H9 (cell line): ENCODE results near the gene MX2. TPM values are rescaled to one million over a fixed set of nuclear protein-coding genes. Genes with fewer than 3 reads are reported as not detected.

Source experiments
- DNase-seq: peaks from one replicate; pipeline ENCODE4 v3.0.0-alpha.2; 2017
- H2AFZ ChIP-seq: one replicate; pipeline ENCODE4 v1.6.1; 2013; ENCODE audit warnings: mild to moderate bottlenecking, low read length, control low read depth, moderate library complexity
- H2AK5ac ChIP-seq: 2 replicates; pipeline ENCODE4 v1.6.1; 2013; ENCODE audit warnings: low read length, control low read depth, mixed read lengths; ENCODE audit not compliant: insufficient read length
- H2BK120ac ChIP-seq: one replicate; pipeline ENCODE4 v1.6.1; 2013; ENCODE audit warnings: low read depth, mild to moderate bottlenecking, low read length, control low read depth, inconsistent platforms; ENCODE audit not compliant: poor library complexity, severe bottlenecking
- H2BK12ac ChIP-seq: 2 replicates; pipeline ENCODE4 v1.6.1; 2013; ENCODE audit warnings: low read length, control low read depth, mixed read lengths, low read depth; ENCODE audit not compliant: insufficient read length
- H2BK15ac ChIP-seq: 2 replicates; pipeline ENCODE4 v1.6.1; 2013; ENCODE audit warnings: low read depth, low read length, control low read depth
- H2BK20ac ChIP-seq: one replicate; pipeline ENCODE4 v1.6.1; 2013; ENCODE audit warnings: low read depth, mild to moderate bottlenecking, low read length, control low read depth, inconsistent platforms; ENCODE audit not compliant: poor library complexity, severe bottlenecking
- H2BK5ac ChIP-seq: 2 replicates; pipeline ENCODE4 v1.6.1; 2013; ENCODE audit warnings: low read length, control low read depth, mixed read lengths; ENCODE audit not compliant: insufficient read length
- H3K14ac ChIP-seq: 2 replicates; pipeline ENCODE4 v1.6.1; 2013; ENCODE audit warnings: low read length, control low read depth; ENCODE audit not compliant: insufficient read depth
- H3K18ac ChIP-seq: 2 replicates; pipeline ENCODE4 v1.6.1; 2013; ENCODE audit warnings: low read depth, mild to moderate bottlenecking, mixed read lengths, low read length, control low read depth; ENCODE audit not compliant: insufficient read length
- H3K23ac ChIP-seq: 2 replicates; pipeline ENCODE4 v1.6.1; 2013; ENCODE audit warnings: low read length, control low read depth, mixed read lengths, low read depth; ENCODE audit not compliant: insufficient read length
- H3K23me2 ChIP-seq: 2 replicates; pipeline ENCODE4 v1.6.1; 2013; ENCODE audit warnings: low read depth, mild to moderate bottlenecking, mixed read lengths, low read length, control low read depth; ENCODE audit not compliant: insufficient read length, poor library complexity, severe bottlenecking
- H3K27ac ChIP-seq: 2 replicates; pipeline ENCODE4 v1.5.1; 2013; ENCODE audit warnings: low read length, control low read depth, mixed read lengths, low read depth; ENCODE audit not compliant: insufficient read length
- H3K27me3 ChIP-seq: 2 replicates; pipeline ENCODE4 v1.6.1; 2013; ENCODE audit warnings: low read length, control low read depth, inconsistent platforms; ENCODE audit not compliant: insufficient read depth
- H3K4ac ChIP-seq: 2 replicates; pipeline ENCODE4 v1.6.1; 2013; ENCODE audit warnings: low read depth, mild to moderate bottlenecking, control low read depth, inconsistent platforms, low read length, moderate library complexity
- H3K4me1 ChIP-seq: 2 replicates; pipeline ENCODE4 v1.6.1; 2013; ENCODE audit warnings: low read length, control low read depth, inconsistent platforms; ENCODE audit not compliant: insufficient read depth
- H3K4me2 ChIP-seq: 2 replicates; pipeline ENCODE4 v1.6.1; 2013; ENCODE audit warnings: low read length, control low read depth, mixed read lengths; ENCODE audit not compliant: insufficient read length, insufficient read depth
- H3K56ac ChIP-seq: 2 replicates; pipeline ENCODE4 v1.6.1; 2013; ENCODE audit warnings: low read depth, mild to moderate bottlenecking, mixed read lengths, low read length, control low read depth; ENCODE audit not compliant: insufficient read length
- H3K79me1 ChIP-seq: 2 replicates; pipeline ENCODE4 v1.6.1; 2013; ENCODE audit warnings: low read depth, mild to moderate bottlenecking, moderate library complexity, low read length, control low read depth, inconsistent platforms; ENCODE audit not compliant: insufficient read depth, poor library complexity, severe bottlenecking
- H3K79me2 ChIP-seq: 2 replicates; pipeline ENCODE4 v1.6.1; 2013; ENCODE audit warnings: low read length, control low read depth, inconsistent platforms; ENCODE audit not compliant: insufficient read depth
- H3K9ac ChIP-seq: 2 replicates; pipeline ENCODE4 v1.6.1; 2013; ENCODE audit warnings: low read length, control low read depth, mixed read lengths; ENCODE audit not compliant: insufficient read length; ENCODE audit errors: extremely low read depth
- H3K9me3 ChIP-seq: one replicate; pipeline ENCODE4 v1.6.1; 2013; ENCODE audit warnings: low read depth, low read length, inconsistent platforms; ENCODE audit not compliant: control insufficient read depth
- H3T11ph ChIP-seq: one replicate; pipeline ENCODE4 v1.6.1; 2013; ENCODE audit warnings: mild to moderate bottlenecking, low read length, control low read depth, inconsistent platforms
- H4K20me1 ChIP-seq: one replicate; pipeline ENCODE4 v1.6.1; 2013; ENCODE audit not compliant: control insufficient read depth, insufficient read length, insufficient read depth
- H4K5ac ChIP-seq: 2 replicates; pipeline ENCODE4 v1.6.1; 2013; ENCODE audit warnings: low read depth, mild to moderate bottlenecking, mixed read lengths, low read length, control low read depth; ENCODE audit not compliant: insufficient read length
- H4K8ac ChIP-seq: replicated peaks from 2 replicates; pipeline ENCODE4 v1.6.1; 2013; ENCODE audit warnings: low read length, control low read depth, mixed read lengths, low read depth; ENCODE audit not compliant: insufficient read length
- H4K91ac ChIP-seq: 2 replicates; pipeline ENCODE4 v1.6.1; 2013; ENCODE audit warnings: low read depth, mild to moderate bottlenecking, moderate library complexity, mixed read lengths, low read length, control low read depth; ENCODE audit not compliant: insufficient read length
- H3K27ac Mint-ChIP-seq, 3 experiments: 2 replicates in 2 of 3; 3 replicates in 1 of 3; pipeline ENCODE4 v1.8.0; 2020 to 2021; ENCODE audit warnings: mixed read lengths in 3 of 3, mild to moderate bottlenecking in 1 of 3, moderate library complexity in 1 of 3
- H3K27me3 Mint-ChIP-seq: 2 replicates; pipeline ENCODE4 v1.8.0; 2021; ENCODE audit warnings: low read depth, mild to moderate bottlenecking, moderate library complexity, mixed read lengths
- H3K36me3 Mint-ChIP-seq, 3 experiments: 2 replicates in 2 of 3; 3 replicates in 1 of 3; pipeline ENCODE4 v1.8.0; 2020 to 2021; ENCODE audit warnings: low read depth in 3 of 3, mixed read lengths in 3 of 3; ENCODE audit not compliant: insufficient read depth in 1 of 3
- H3K4me1 Mint-ChIP-seq, 2 experiments: 2 replicates each; pipeline ENCODE4 v1.8.0; 2020; ENCODE audit warnings: mixed read lengths in 2 of 2
- H3K4me3 Mint-ChIP-seq, 2 experiments: 2 replicates in 1 of 2; 3 replicates in 1 of 2; pipeline ENCODE4 v1.8.0; 2020 to 2021; ENCODE audit warnings: mild to moderate bottlenecking in 2 of 2, mixed read lengths in 2 of 2, moderate library complexity in 1 of 2
- H3K9me3 Mint-ChIP-seq, 2 experiments: 2 replicates in 1 of 2; 3 replicates in 1 of 2; pipeline ENCODE4 v1.8.0; 2020; ENCODE audit warnings: mild to moderate bottlenecking in 2 of 2, mixed read lengths in 2 of 2, moderate library complexity in 1 of 2
- WGBS: extraction: QIAGEN DNeasy Blood & Tissue Kit; methylation state at CpG from one replicate; pipeline ENCODE4 v1.1.7; 2013; ENCODE audit warnings: missing lambda C conversion rate, low lambda C conversion rate, mixed read lengths; ENCODE audit not compliant: insufficient read length; ENCODE audit errors: extremely low coverage; 5-methylcytosine and 5-hydroxymethylcytosine counted together
- total RNA-seq: library from RNA; stranded (reverse); gene quantifications from 2 replicates; pipeline ENCODE4 v1.2.1, GENCODE V29; 2021
- TF ChIP-seq, protein P1 (sequence below): fragments of 200-600 bp; sonication (generic); conservative IDR thresholded peaks from 3 replicates; pipeline ENCODE4 v1.8.0; 2021; ENCODE audit warnings: antibody characterized with exemption, mild to moderate bottlenecking

MX2 gene
- total RNA-seq, 1 experiment from 2014 or later: 1.8 TPM

DNA sequence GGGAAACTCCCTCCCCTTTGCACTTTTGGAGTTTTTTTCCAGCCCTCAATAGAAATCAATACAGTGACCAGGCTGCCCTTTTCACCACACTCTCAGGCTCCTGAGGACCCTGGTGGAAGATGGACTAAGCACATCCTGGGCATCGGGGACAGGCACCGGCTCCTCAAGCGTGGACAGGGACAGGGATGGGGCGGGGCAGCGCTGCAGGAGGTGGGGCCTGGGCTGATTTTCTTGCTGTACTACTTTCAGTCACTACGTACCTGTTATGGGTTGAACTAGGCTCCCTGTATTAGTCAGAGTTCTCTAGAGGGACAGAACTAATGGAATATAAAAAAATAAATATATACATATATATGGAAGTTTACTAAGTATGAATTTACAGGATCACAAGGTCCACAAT is 2.5 kb downstream of the MX2 start:
- Histone ChIP-seq H2AK5ac (no peak overlapping the region), H2BK12ac (no peak overlapping the region), H2BK15ac (no peak overlapping the region), H3K79me2 (no peaks in the 10 kb centered on the region), H4K91ac (no peak overlapping the region), H3K4me1 (no peaks in the 10 kb centered on the region; the same call in 1 of the 2 replicates), H3K18ac (no peak overlapping the region), H3K4me2 (no peak overlapping the region), H3K23ac (no peak overlapping the region), H3K27me3 (no peaks in the 10 kb centered on the region; the same call in 1 of the 2 replicates), H2BK120ac (no peak overlapping the region), H2BK5ac (no peak overlapping the region), H3K27ac (no peak overlapping the region), H4K8ac (no peak overlapping the region), H3K14ac (no peak overlapping the region), H3K9me3 (no peaks in the 10 kb centered on the region), H3K9ac (no peak overlapping the region), H3K4ac (no peak overlapping the region), H2AFZ (no peak overlapping the region), H2BK20ac (no peak overlapping the region), H3T11ph (no peak overlapping the region), H4K5ac (no peak overlapping the region), H3K79me1 (no peaks in the 10 kb centered on the region), H3K56ac (no peak overlapping the region), H3K23me2 (peaks cover 5% of the 10 kb centered on the region), H4K20me1 (no peaks in the 10 kb centered on the region)
- TF ChIP-seq, protein P1, sequence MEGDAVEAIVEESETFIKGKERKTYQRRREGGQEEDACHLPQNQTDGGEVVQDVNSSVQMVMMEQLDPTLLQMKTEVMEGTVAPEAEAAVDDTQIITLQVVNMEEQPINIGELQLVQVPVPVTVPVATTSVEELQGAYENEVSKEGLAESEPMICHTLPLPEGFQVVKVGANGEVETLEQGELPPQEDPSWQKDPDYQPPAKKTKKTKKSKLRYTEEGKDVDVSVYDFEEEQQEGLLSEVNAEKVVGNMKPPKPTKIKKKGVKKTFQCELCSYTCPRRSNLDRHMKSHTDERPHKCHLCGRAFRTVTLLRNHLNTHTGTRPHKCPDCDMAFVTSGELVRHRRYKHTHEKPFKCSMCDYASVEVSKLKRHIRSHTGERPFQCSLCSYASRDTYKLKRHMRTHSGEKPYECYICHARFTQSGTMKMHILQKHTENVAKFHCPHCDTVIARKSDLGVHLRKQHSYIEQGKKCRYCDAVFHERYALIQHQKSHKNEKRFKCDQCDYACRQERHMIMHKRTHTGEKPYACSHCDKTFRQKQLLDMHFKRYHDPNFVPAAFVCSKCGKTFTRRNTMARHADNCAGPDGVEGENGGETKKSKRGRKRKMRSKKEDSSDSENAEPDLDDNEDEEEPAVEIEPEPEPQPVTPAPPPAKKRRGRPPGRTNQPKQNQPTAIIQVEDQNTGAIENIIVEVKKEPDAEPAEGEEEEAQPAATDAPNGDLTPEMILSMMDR: no peak
- Mint-ChIP-seq H3K27me3 (peaks cover 15% of the 10 kb centered on the region), H3K4me3 (no peak overlapping the region), H3K27ac (no peak overlapping the region), H3K4me1 (peaks cover 19 to 27% of the 10 kb centered on the region in 2 experiments), H3K36me3 (no peaks in the 10 kb centered on the region), H3K9me3 (no peaks in the 10 kb centered on the region; a peak in 1 of 5 replicates)
- WGBS: no CpG with 5 or more reads among the region's 6 CpGs
- no peak for DNase-seq
